Neural cell (in vitro differentiated cells): ENCODE data around the gene SMARCC1. TPM values are rescaled to one million over a fixed set of nuclear protein-coding genes. Genes with fewer than 3 reads are reported as not detected.

Experiments used
- H2AFZ ChIP-seq: fragments of 200-600, 300-800 bp; sonication (generic), shearing (Covaris generic); 2 replicates; pipeline ENCODE4 v1.6.0; 2014; ENCODE audit warnings: low read depth, mild to moderate bottlenecking, antibody characterized with exemption, low read length, moderate library complexity
- H3F3A ChIP-seq: fragments of 200-600 bp; shearing (Covaris generic); 2 replicates; pipeline ENCODE4 v1.6.1; 2016; ENCODE audit warnings: mild to moderate bottlenecking, moderate library complexity, mixed read lengths, antibody characterized with exemption, low read length; ENCODE audit not compliant: insufficient read depth, poor library complexity, severe bottlenecking
- H3K27ac ChIP-seq: fragments of 200-600, 300-800 bp; sonication (generic), shearing (Covaris generic); 2 replicates; pipeline ENCODE4 v1.5.1; 2014; ENCODE audit warnings: mild to moderate bottlenecking, low read length, moderate library complexity
- H3K27me3 ChIP-seq: fragments of 300-800, 200-600 bp; sonication (generic), shearing (Covaris generic); 2 replicates; pipeline ENCODE4 v1.6.0; 2014; ENCODE audit warnings: mild to moderate bottlenecking, low read depth, low read length, moderate library complexity; ENCODE audit not compliant: insufficient read depth
- H3K36me3 ChIP-seq: fragments of 300-800, 200-600 bp; sonication (generic), shearing (Covaris generic); 2 replicates; pipeline ENCODE4 v1.5.1; 2014; ENCODE audit warnings: mild to moderate bottlenecking, antibody characterized with exemption, low read length, moderate library complexity; ENCODE audit not compliant: insufficient read depth
- H3K4me2 ChIP-seq: fragments of 300-800, 200-600 bp; sonication (generic), shearing (Covaris generic); 2 replicates; pipeline ENCODE4 v1.6.0; 2014; ENCODE audit warnings: mild to moderate bottlenecking, low read length
- H3K4me3 ChIP-seq: fragments of 300-800, 200-600 bp; sonication (generic), shearing (Covaris generic); 2 replicates; pipeline ENCODE4 v1.5.1; 2014; ENCODE audit warnings: mild to moderate bottlenecking, low read length, moderate library complexity
- H3K79me2 ChIP-seq: fragments of 200-600 bp; shearing (Covaris generic); replicated peaks from 2 replicates; pipeline ENCODE4 v1.6.0; 2014; ENCODE audit warnings: mild to moderate bottlenecking, low read length, moderate library complexity; ENCODE audit not compliant: insufficient read depth
- H3K9ac ChIP-seq: fragments of 300-800, 200-600 bp; sonication (generic), shearing (Covaris generic); 2 replicates; pipeline ENCODE4 v1.6.1; 2016; ENCODE audit warnings: mild to moderate bottlenecking, low read length, mixed read lengths
- H3K9me2 ChIP-seq: fragments of 200-600 bp; shearing (Covaris generic); 2 replicates; pipeline ENCODE4 v1.6.1; 2016; ENCODE audit warnings: mild to moderate bottlenecking, low read length, mixed read lengths; ENCODE audit not compliant: insufficient read depth
- H3K9me3 ChIP-seq: fragments of 200-600, 300-800 bp; sonication (generic), shearing (Covaris generic); 2 replicates; pipeline ENCODE4 v1.6.1; 2016; ENCODE audit warnings: mild to moderate bottlenecking, mixed run types, low read length, moderate library complexity, mixed read lengths
- H4K20me1 ChIP-seq: fragments of 200-600 bp; shearing (Covaris generic); 2 replicates; pipeline ENCODE4 v1.6.1; 2016; ENCODE audit warnings: mild to moderate bottlenecking, mixed run types; ENCODE audit not compliant: insufficient read depth
- EP300 ChIP-seq: fragments of 450-650 bp; conservative IDR thresholded peaks from 2 replicates; pipeline ENCODE4 v1.6.1; 2014; ENCODE audit warnings: antibody characterized with exemption, mild to moderate bottlenecking, moderate library complexity; ENCODE audit not compliant: poor library complexity, severe bottlenecking
- EZH2 ChIP-seq: fragments of 200-600, 300-800 bp; shearing (Covaris generic), sonication (generic); IDR thresholded peaks from 2 replicates; pipeline ENCODE4 v1.6.1; 2014; ENCODE audit warnings: antibody characterized with exemption, low read length, borderline replicate concordance, mild to moderate bottlenecking; ENCODE audit not compliant: insufficient read depth, poor library complexity, severe bottlenecking
- MXI1 ChIP-seq: fragments of 450-650 bp; conservative IDR thresholded peaks from 2 replicates; pipeline ENCODE4 v1.6.1; 2014; ENCODE audit warnings: antibody characterized with exemption, mild to moderate bottlenecking; ENCODE audit not compliant: poor library complexity, severe bottlenecking
- POLR2AphosphoS5 ChIP-seq: IDR thresholded peaks from 2 replicates; pipeline ENCODE4 v1.6.1; 2012
- RAD21 ChIP-seq: fragments of 450-650 bp; conservative IDR thresholded peaks from 2 replicates; pipeline ENCODE4 v1.6.1; 2014; ENCODE audit warnings: antibody characterized with exemption, mild to moderate bottlenecking, moderate library complexity
- SMC3 ChIP-seq: fragments of 450-650 bp; conservative IDR thresholded peaks from 2 replicates; pipeline ENCODE4 v1.6.1; 2014; ENCODE audit warnings: antibody characterized with exemption, mild to moderate bottlenecking, moderate library complexity; ENCODE audit not compliant: poor library complexity
- TAF1 ChIP-seq: IDR thresholded peaks from 2 replicates; pipeline ENCODE4 v1.6.1; 2012; ENCODE audit warnings: low read depth
- polyA plus RNA-seq: library from polyadenylated mRNA; depleted of rRNA; stranded (reverse); fragments of >200 nt; gene quantifications from 2 replicates; pipeline ENCODE4 v1.2.3, GENCODE V29; 2014
- TF ChIP-seq, protein P1 (sequence below): fragments of 450-650 bp; IDR thresholded peaks from 2 replicates; pipeline ENCODE4 v1.5.1; 2014; ENCODE audit warnings: antibody characterized with exemption, mild to moderate bottlenecking, moderate library complexity; ENCODE audit not compliant: poor library complexity, severe bottlenecking
- TF ChIP-seq, protein P2 (sequence below): IDR thresholded peaks from 2 replicates; pipeline ENCODE4 v1.6.1; 2012; ENCODE audit warnings: borderline replicate concordance

The SMARCC1 gene
- polyA plus RNA-seq, 1 donor from 2014 or later: 29.4 TPM

DNA sequence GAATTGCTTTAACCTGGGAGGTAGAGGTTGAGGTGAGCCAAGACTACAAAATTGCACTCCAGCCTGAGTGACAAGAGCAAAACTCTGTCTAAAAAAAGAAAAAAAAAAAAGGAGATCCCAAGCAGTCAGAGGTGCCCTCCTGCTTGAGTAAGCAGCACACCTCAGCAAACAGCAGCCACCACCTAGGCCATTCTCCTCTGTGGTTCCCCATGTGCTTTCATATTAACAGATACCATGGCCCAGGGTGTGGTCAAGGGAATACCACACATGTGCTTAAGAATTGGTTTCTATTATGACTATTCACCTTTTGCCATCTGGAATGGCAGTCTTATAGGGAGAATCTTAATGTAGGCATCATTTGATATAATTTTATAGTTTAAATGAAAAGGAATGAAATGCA lies 178.4 kb downstream of the SMARCC1 start:
- Histone ChIP-seq H3K36me3 (no peaks in the 10 kb centered on the region), H2AFZ (no peak overlapping the region), H3K79me2 (no peaks in the 10 kb centered on the region), H3K9me3 (no peaks in the 10 kb centered on the region), H3K27ac (no peak overlapping the region), H4K20me1 (no peaks in the 10 kb centered on the region), H3K9ac (no peak overlapping the region), H3K4me2 (no peak overlapping the region), H3K4me3 (no peak overlapping the region), H3F3A (no peaks in the 10 kb centered on the region), H3K27me3 (no peaks in the 10 kb centered on the region), H3K9me2 (no peaks in the 10 kb centered on the region)
- TF ChIP-seq RAD21 (no peak), POLR2AphosphoS5 (no peak), MXI1 (no peak)
- TF ChIP-seq, protein P1, sequence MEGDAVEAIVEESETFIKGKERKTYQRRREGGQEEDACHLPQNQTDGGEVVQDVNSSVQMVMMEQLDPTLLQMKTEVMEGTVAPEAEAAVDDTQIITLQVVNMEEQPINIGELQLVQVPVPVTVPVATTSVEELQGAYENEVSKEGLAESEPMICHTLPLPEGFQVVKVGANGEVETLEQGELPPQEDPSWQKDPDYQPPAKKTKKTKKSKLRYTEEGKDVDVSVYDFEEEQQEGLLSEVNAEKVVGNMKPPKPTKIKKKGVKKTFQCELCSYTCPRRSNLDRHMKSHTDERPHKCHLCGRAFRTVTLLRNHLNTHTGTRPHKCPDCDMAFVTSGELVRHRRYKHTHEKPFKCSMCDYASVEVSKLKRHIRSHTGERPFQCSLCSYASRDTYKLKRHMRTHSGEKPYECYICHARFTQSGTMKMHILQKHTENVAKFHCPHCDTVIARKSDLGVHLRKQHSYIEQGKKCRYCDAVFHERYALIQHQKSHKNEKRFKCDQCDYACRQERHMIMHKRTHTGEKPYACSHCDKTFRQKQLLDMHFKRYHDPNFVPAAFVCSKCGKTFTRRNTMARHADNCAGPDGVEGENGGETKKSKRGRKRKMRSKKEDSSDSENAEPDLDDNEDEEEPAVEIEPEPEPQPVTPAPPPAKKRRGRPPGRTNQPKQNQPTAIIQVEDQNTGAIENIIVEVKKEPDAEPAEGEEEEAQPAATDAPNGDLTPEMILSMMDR: no peak

DNA sequence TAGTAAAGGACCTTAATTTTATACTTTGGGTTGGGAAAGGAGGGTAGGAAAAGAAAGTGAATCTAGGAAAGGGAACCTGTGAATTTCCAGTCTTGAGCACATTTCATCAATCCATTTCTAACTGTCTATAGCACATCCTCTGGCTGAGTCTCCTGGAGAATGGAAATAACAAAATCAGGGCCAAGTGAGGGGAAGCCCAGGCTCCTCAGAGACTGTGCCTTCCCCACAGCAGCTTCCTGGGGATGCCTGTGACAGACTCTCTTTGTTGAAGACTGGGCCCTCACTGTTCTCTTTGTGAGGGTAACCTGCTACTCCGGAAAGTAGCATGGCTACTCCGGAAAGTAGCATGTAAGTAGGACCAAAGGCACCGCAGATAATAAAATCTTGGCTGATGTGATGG lies 180.4 kb downstream of the SMARCC1 start:
- Histone ChIP-seq H3K79me2 (no peaks in the 10 kb centered on the region), H4K20me1 (no peaks in the 10 kb centered on the region), H3K4me2 (no peak overlapping the region), H3K36me3 (no peaks in the 10 kb centered on the region), H3F3A (no peaks in the 10 kb centered on the region), H2AFZ (no peak overlapping the region), H3K9ac (no peak overlapping the region), H3K9me2 (no peaks in the 10 kb centered on the region), H3K9me3 (no peaks in the 10 kb centered on the region), H3K27ac (no peak overlapping the region), H3K27me3 (no peaks in the 10 kb centered on the region), H3K4me3 (no peak overlapping the region)
- TF ChIP-seq POLR2AphosphoS5: no peak
- TF ChIP-seq MXI1: no peak
- no peak for TF ChIP-seq EP300
- no peak for TF ChIP-seq EZH2
- TF ChIP-seq, protein P2, sequence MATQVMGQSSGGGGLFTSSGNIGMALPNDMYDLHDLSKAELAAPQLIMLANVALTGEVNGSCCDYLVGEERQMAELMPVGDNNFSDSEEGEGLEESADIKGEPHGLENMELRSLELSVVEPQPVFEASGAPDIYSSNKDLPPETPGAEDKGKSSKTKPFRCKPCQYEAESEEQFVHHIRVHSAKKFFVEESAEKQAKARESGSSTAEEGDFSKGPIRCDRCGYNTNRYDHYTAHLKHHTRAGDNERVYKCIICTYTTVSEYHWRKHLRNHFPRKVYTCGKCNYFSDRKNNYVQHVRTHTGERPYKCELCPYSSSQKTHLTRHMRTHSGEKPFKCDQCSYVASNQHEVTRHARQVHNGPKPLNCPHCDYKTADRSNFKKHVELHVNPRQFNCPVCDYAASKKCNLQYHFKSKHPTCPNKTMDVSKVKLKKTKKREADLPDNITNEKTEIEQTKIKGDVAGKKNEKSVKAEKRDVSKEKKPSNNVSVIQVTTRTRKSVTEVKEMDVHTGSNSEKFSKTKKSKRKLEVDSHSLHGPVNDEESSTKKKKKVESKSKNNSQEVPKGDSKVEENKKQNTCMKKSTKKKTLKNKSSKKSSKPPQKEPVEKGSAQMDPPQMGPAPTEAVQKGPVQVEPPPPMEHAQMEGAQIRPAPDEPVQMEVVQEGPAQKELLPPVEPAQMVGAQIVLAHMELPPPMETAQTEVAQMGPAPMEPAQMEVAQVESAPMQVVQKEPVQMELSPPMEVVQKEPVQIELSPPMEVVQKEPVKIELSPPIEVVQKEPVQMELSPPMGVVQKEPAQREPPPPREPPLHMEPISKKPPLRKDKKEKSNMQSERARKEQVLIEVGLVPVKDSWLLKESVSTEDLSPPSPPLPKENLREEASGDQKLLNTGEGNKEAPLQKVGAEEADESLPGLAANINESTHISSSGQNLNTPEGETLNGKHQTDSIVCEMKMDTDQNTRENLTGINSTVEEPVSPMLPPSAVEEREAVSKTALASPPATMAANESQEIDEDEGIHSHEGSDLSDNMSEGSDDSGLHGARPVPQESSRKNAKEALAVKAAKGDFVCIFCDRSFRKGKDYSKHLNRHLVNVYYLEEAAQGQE: no peak
- TF ChIP-seq RAD21: no peak
- TF ChIP-seq TAF1: no peak

DNA sequence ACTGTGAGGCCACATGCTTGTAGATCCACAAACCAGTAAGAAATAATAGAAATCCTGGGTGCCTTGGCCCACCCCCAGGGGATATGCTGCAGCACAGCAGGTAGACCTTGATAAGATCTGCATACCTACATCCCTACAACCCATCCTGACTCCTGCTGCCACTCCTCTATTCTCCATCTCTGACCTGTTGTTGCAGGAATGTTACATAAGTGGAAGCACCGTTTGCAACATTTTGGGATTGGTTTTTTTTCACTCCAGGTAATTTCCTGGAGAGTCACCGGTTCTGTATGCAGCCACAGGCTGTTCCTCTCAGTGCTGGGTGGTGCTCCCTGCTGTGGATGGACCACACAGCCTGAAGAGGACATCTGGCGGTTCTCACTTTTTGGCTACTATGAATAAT lies 186.9 kb downstream of the SMARCC1 start:
- Histone ChIP-seq H4K20me1 (no peaks in the 10 kb centered on the region), H3K9me2 (no peaks in the 10 kb centered on the region), H3F3A (no peaks in the 10 kb centered on the region), H3K4me3 (no peak overlapping the region), H3K9ac (no peak overlapping the region), H2AFZ (no peak overlapping the region), H3K79me2 (no peaks in the 10 kb centered on the region), H3K27ac (no peak overlapping the region), H3K4me2 (no peak overlapping the region), H3K9me3 (no peaks in the 10 kb centered on the region), H3K27me3 (no peaks in the 10 kb centered on the region), H3K36me3 (no peaks in the 10 kb centered on the region)
- TF ChIP-seq EZH2: no peak
- TF ChIP-seq SMC3: no peak
